DMS114 treated with DMSO at 0.1 percent for 48 hours (cell line): ENCODE measurements around the gene AMMECR1L.
A peak's percentile ranks its signal among the peaks of the same experiment; 100 is the strongest.
"Not testable (repeated sequence)": the region's sequence is repeated elsewhere in the genome, so short reads cannot be mapped to it uniquely, and the experiment has no call there.

Experiments used
- DNase-seq: peaks from one replicate; lab custom pipeline; 2025; ENCODE audit not compliant: unreplicated experiment; lab: John Stamatoyannopoulos, UW

Gene AMMECR1L

DNA sequence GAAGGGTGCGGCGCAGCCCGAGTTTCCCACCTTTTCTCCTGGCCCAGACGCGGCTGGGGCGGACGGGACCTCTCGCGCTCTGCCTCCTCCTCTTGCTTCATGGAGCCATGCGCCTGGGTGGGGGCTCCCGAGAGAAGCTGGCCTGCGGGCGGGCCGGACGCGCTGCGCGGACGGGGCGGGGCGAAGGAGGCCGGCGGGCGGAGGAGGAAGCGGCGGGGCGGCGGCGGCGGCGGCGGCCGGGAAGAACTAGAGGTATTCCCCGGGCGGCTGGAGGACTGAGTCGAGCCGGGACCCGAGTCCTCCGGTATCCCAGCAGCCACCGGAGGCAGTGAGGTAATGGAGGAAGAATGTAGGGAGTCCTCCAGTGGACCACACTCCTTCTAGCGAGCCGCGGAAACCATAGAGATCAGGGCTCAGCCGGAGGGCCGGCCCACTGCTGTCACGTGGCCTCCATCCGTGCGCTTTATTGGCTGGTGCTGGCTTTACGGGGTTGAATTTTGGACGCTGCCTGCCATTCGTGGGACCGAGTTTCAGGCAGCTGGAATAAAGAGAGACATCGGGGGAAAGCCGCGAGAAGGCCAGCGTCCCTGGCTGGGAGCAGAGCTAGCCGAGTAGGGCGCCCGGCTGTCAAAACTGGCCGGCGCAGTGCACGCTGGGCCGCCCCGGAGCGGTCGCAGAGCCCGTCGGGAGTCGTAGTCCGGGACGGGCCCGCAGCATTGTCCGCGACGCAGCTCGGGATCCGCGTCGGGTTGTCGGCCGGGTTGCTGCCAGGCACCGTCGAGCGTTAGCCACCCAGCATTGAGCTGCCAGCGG, at the start of gene AMMECR1L:
Gene AMMECR1L, minus strand, starts transcription at position 177 of the 813 bp plus-strand sequence. CDS start 11,722 bp downstream, outside the sequence.
- DNase-seq: peak; percentile 12

DNA sequence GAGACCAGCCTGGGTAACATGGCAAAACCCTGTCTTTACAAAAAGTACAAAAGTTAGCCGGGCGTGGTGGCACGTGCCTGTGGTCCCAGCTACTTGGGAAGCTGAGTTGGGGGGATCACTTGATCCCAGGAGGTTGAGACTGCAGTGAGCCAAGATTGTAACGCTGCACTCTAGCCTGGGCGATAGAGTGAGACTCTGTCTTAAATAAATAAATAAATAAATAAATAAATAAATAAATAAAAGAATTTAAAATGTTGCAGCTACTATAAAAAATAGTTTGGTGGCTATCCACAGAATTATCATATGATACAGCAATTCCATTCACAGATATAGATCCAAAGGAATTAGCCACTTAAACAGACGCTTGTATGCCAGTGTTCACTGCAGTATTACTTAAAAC, 49.6 kb upstream of the AMMECR1L start:
- no peak for DNase-seq

DNA sequence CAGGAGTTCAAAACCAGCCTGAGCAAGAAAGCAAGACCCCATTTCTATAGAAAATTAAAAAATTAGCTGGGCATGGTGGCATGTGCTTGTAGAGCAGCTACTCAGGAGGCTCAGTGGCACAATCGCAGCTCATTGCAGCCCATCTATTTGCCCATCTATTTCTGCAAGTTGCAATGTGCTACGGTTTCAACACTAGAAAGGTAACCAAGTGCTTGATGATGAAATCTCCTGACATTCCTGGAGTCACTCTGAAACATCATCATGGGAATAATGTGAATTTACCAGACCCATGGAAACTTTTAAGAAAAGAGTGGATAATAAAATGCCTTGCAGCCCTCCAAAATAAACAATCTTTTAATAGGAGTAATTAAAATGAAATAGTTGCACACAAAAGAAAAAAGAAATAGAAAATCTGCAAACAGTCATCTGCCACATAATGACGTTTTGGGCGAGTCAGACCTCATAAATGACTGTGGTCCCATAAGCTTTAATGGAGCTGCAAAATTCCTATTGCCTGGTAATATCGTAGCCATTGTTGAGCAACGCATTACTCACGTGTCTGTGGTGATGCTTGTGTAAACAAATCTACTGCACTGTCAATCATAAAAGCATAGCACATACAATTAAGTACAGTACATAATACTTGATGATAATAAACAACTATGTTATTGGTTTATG, 46.6 kb upstream of the AMMECR1L start:
- DNase-seq: no peak

DNA sequence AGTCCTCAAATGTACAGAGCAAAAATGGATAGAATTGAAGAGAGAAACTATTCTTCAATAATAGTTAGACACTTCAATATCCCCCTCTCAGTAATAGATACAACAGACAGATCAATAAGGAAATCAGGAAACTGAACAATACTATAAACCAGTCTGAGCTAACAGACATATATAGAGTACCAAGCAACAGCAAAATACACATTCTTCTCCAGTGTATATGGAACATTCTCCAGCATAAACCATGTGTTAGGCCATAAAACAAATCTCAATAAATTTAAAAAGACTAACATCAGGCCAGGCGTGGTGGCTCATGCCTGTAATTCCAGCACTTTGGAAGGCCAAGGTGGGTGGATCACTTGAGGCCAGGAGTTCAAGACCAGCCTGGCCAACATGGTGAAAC, 43.7 kb upstream of the AMMECR1L start:
- DNase-seq: no peak

DNA sequence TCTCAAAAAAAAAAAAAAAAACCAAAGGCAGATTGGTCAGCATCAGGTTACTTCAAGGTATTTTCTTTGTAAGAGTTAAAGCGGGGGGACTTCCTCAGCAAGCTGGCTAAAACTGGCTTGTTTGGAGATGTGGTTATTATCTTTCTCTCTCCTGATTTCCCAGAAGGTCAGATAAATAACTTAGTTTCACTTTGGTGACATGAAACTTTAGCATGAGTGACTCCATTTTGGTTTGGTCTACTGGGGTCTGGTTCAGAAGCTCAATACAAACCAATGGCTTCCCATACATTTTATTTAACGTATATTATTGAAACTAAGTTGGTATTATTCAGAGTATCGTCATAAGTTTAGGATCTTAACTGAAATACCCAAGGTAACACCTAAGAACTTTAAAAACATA, 41.6 kb upstream of the AMMECR1L start:
- DNase-seq: no peak

DNA sequence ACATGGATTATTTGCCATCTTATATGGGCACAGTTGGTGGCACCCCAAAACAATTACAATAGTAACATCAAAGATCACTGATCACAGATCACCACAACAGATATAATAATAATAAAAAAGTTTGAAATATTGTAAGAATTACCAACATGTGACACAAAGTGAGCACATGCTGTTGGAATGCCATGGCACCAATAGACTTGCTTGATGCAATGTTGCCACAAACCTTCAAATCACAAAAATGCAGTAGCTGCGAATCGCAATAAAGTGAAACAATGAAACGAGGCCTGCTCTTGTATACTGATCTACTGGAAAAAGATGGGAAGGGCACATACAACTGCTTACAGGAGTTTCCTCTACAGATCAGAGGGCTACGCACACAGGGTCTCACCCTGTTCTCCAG, 32.2 kb upstream of the AMMECR1L start:
- DNase-seq: no peak

DNA sequence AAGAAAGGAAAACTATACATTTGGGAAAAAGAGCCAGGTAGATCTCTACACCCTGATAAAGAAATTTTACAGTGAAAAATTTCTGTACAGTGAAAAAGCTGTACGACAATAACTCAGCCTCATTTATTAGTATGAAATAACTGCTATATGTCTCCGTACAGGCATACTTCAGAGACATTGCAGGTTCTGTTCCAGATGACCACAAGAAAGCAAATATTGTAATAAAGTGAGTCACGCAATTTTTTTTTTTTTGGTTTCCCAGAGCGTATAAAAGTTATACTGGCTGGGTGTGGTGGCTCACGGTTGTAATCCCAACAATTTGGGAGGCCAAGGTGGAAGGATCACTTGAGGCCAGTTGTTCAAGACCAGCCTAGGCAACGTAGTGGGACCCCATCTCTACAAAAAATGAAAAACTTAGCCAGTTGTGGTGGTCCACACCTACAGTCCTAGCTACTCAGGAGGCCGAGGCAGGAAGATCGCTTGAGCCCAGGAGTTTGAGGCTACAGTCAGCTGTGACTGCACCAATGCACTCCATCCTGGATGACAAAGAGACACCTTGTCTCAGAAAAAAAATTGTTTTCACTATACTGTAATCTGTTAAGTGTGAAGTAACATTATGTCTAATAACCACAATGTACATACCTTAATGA, 28.2 kb upstream of the AMMECR1L start:
- no peak for DNase-seq

DNA sequence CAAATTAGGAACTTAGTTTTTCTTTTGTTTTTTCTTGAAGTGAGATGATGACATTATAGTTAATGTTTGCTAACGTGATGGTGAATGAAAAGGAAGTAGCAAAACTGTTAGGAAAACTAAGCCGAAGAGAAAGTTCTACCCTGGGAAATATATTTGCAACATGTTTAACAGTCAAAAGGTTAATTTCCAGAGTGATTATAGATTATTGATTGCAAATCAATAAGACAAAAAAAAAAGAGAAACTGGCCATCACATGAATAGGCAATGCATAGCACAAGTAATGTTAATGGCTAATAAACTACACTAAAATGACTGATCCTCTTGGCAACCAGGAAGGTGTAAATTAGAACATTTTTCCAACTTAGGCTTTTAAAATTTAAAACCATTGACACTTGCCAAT, 26.0 kb upstream of the AMMECR1L start:
- DNase-seq: no peak

DNA sequence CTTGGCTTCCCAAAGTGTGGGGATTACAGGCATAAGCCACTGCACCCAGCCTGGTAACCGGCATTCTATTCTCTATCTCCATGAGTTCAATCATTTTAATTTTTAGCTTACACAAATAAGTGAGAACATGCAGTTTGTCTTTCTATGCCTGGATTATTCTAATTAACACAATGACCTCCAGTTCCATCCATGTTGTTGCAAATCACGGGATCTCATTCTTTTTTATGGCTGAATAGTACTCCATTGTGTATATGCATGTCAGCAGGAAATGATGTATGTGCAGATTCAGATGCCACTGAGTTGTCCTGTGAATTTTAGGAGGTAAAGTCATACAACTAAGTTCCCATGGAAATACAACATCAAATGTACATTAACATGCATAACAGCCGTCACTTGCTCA, 24.7 kb upstream of the AMMECR1L start:
- no peak for DNase-seq

DNA sequence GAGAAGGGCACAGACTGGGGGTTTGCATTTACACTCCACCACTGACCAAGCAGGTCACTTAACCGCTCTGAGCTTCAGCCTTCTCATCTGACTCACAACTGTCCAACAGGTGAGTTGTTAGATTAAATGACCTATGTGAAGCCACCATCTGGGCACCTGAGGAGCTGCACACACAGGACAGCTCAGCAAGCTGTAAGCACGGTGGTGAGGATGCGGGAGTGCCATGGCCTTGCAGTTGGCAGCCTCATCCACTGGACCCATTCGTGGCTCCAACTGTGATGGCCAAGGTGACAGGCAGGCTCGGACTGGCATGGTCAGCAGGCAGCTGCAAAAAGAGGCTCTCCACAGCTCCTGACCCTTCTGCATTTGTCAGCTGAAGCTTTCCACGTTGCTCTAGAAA, 23.3 kb upstream of the AMMECR1L start:
- DNase-seq: no peak

DNA sequence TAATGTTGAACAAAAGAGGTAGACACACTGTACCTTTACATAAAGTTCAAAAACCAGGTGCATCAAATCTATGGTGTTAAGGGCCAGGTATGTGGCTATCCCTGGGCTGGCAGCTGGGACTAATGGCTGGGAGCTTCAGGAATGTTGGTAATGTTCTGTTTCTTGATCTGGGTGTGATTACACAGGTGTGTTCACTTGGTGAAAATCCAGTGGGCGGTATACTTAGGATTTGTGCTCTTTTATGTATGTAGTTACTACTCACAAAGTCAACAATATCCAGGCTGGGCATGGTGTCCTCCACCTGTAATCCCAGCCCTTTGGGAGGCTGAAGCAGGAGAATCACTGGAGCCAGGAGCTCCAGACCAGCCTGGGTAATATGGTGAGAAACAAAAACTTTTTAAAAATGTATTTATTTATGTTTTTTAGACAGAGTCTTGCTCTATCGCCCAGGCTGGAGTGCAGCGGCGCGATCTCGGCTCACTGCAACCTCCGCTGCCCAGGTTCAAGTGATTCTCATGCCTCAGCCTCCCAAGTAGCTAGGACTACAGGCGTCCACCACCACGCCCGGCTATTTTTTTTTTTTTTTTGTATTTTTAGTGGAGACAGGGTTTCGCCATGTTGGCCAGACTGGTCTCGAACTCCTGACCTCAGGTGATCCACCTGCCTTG, 22.1 kb upstream of the AMMECR1L start:
- DNase-seq: not testable (repeated sequence)

DNA sequence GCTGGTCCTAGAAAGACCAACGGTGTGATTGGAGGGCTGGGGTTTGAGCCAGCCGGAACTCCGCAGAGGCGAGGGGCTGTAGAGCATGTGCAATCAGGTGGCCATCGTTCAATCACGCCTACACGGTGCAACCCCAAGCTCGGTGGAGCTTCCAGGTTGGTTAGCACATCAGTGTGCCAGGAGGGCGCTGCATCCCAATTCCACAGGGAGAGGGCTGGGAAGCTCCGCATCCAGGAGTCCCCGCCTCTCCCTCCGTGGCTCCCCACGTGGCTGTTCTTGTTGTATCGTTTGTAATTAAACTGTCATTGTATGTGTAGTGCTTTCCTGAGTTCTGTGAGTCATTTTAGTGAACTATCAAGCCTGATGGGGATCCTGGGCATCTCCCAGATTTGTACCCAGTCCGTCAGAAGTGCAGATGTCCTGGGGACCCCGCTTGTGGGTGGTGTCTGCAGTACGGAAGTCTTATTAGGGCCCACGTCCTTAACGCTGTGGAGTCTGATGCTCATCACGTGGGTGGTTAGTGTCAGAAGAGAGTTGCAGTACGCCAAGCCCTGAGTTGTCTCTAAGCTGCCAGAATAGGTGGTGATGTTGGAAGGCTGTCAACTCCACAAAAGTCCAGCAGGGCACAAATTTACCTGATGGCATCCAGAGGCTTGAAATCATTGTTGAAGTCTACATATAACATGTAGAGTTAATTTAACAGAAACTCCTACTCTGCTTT, 20.6 kb upstream of the AMMECR1L start:
- no peak for DNase-seq

DNA sequence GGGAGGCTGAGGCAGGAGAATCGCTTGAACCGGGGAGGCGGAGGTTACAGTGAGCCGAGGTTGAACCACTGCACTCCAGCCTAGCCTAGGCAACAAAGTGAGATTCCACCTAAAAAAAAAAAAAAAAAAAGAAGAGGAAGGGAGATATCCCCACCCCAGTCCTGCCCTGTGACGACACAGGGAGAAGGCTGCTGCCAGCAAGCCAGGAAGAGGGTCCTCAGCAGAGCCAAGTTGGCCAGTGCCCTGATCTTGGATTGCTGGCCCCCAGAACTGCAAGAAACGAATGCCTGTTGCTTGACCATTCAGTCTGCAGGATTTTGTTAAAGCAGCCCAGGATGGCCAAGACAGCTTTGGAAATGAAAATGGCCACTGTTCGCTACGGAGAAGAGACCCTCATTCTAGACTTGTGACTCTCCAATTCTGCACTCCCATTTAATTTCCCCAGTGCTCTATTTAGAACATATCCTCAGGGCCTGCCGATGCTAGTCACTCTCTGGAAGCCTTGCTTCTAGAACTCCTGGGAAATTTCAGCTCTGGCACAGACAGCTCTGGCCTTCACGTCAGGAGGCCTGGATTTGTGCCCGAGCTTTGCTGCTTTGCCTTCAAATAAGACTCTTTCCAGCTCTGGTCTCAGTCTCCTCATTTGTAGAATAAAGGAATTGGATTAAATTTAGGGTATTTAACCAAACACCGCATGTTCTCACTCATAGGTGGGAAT, 15.7 kb upstream of the AMMECR1L start:
- DNase-seq: no peak

DNA sequence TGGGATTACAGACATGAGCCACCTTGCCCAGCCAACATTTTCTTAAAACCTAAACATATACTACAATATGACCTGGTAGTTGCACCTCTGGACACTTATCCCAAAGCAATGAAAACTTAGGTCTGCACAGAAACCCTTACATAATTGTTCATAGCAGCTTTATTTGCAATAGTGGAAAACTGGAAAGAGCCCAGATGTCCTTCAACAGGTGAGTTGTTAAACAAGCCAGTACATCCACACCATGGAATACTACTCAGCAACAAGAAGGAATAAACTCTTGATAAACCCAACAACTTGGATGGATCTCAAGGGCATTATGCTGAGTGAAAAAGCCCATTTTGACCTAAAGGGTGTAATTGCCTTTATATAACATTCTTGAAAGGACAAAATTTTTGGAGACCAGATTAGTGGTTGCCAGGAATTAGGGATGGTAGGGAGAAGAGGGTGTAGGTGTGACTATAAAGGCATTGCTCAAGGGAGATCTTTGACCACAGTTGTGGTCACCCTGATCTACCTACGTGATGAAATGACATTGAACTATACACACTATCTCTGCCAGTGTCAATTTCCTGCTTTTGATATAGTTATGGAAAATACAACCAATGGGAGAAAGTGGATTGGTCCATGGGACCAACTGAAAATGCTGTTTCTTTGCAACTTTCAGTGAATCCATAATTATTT, 11.9 kb upstream of the AMMECR1L start:
- DNase-seq: no peak

DNA sequence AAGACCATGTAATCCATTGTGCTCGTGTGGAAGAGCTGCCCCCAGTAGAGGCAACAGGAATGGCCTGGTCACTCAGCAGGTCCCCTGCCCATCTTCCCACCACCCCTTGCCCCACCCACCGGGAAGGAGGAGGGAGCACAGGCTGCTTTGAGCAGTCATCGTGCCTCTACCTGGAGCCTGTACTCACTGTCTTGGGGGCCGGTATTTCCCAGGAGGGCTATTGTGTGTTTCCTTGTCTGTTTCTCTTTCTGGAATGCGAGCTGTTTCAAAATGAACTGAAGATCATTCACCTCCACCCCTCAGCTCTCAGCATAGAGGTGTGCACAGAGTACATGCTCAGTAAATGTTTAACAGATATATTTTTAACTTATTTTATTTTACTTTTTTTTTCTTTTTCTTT, 7.7 kb upstream of the AMMECR1L start:
- no peak for DNase-seq

DNA sequence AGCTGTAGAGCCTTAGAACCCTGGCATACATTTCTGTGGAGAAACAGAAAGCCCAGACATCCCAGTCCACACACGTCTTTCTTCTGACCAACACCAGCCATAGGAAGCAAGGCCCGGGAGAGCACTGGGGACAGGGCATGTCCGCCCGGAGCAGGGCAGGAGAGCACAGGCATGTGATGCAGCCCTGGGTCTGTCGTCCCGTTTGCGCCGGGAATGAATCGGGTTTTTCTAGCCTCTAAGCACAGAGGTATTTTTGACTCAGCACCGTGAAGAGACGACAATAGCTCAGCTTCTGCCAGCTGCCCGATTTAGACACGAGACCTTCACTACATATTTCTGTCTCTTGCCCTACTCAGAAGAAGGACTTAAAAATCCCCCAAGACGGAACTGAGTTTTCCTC, 7.3 kb upstream of the AMMECR1L start:
- DNase-seq: no peak

DNA sequence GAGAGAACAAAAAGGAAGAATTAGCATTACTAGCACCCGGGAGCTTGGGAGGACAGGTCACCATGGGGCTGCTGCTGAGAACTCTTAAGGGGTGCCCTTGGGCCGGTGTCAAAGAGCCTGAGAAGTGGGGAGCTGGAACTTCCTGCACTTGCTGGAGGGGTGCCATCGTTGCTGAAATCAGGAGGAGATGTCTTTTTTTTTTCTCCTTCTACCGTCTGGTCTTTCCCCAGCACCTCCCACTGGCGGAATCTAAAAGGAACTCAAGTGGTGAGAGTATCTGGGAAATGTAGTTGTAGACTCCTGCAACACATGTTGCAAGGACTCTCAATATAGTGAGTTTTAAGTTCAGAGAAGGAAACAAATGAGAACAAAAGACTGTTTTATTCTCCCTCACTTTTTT, 6.1 kb upstream of the AMMECR1L start:
- no peak for DNase-seq

DNA sequence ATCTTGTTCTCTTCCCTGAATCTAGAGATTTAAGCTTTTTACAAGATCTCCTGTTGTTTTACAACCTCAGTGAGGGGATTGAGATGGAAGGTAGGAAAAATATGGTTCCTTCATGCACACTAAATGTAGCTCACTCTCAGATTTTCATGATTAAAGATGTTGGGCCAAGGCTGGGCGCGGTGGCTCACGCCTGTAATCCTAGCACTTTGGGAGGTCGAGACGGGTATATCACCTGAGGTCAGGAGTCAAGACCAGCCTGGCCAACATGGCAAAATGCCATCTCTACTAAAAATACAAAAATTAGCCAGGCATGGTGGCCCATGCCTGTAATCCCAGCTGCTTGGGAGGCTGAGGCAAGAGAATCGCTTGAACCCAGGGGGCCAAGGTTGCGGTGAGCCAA, 5.0 kb upstream of the AMMECR1L start:
- not testable (repeated sequence) for DNase-seq

DNA sequence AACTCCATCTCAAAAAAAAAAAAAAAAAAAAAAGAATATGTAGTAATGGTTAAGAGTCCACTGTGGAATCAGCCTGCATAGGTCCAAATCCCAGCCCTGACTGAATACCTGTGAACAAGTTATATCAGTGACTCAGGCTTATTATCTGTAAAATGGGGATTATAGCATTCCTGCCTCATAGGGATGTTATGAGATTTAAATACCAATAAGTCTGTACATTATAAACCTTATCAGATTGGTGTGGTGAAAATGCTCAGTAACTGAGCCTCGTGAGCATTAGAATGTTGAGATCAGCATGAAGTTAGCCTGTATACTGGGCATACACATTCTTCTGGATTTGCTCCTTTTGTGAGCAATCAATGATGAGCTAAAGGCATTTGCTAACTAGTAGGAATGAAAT, 3.0 kb upstream of the AMMECR1L start:
- DNase-seq: no peak

DNA sequence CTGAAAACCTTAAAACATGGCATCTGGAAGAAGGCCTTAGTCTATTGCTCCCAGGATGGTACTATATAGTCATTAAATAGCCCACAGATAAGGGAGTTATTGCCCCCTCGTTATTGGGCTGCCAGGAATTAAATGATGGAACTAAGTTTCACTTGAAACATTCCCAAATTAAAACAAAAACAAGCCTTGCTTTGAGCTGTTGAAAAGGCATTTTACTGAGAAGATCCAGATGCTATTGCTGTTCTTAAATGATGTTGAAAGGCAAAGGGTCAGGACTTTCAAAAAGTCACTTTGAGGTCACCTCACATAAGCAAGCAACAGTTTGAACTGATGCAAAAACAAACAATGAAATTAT, 2.0 kb upstream of the AMMECR1L start:
- no peak for DNase-seq
